ENCODE results near the gene CTNND2.

The CTNND2 gene

DNA sequence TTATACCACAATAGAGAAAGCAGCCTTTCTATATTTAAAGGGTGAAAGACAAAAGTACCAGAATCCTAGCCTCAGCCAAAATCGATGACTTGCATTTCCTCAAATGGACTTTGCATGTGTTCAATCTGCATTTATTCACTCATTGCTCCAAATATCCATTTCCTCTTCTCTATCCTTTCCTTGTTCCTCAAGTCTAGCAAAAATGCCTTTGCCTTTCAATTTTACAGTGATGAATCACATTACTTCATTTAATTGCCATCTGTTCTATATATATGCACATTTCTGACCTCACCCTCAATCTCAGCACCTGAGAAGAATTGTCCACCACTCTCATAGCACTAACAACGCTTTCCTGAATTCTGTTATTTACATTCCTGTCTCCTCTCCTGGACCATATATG lies 329.5 kb downstream of the CTNND2 start:
- DNase-seq (ENCODE audit: low read depth) = no peak
- no peak overlapping the region for H3K4me3 ChIP-seq (ENCODE audit: low read length)
- TF ChIP-seq, protein P1, sequence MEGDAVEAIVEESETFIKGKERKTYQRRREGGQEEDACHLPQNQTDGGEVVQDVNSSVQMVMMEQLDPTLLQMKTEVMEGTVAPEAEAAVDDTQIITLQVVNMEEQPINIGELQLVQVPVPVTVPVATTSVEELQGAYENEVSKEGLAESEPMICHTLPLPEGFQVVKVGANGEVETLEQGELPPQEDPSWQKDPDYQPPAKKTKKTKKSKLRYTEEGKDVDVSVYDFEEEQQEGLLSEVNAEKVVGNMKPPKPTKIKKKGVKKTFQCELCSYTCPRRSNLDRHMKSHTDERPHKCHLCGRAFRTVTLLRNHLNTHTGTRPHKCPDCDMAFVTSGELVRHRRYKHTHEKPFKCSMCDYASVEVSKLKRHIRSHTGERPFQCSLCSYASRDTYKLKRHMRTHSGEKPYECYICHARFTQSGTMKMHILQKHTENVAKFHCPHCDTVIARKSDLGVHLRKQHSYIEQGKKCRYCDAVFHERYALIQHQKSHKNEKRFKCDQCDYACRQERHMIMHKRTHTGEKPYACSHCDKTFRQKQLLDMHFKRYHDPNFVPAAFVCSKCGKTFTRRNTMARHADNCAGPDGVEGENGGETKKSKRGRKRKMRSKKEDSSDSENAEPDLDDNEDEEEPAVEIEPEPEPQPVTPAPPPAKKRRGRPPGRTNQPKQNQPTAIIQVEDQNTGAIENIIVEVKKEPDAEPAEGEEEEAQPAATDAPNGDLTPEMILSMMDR (conservative IDR thresholded peaks at IDR 0.05; ENCODE audit: low read depth, low read length) = no peak

DNA sequence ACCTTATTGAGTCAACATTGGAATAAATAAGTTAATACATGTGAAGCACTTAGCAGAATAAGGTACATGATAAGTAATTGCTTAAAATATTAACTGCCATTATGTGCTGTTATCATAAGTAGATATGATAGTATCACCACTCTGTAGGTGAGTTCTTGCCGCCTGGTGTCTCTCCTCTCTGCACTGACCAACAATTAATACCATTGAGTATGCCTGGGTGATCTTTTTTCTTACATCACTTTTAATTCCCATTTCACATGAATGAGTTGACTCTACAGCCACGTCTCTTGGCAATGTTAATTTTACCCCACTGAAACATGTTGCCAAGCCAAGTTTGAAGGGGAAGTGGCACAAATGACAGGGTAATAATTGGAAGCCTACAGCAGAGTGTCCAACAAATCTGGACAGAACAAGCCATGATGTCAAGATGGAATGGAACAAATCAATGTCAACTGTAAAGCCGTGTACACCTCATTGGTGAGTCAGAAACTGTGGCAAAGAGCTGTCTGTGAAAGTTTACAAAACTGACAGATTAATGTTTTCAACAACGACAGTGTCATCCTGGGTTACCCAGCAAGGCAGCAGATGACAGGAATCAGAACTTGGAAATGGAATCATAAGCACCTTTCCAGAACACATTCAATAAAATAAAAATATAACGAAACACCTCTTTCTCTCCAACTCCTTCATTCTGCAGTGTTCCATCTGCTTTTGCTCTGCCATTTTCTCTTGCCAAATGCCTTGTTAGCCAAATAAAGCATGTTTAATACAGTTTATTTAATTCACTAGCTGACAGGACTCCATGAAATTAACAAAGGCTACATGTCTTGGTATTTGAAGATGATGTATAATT lies 330.9 kb downstream of the CTNND2 start:
- no peak overlapping the region for H3K4me3 ChIP-seq (ENCODE audit: low read length)
- DNase-seq (ENCODE audit: low read depth) = no peak
- TF ChIP-seq, protein P1 (conservative IDR thresholded peaks at IDR 0.05; ENCODE audit: low read depth, low read length) = no peak

DNA sequence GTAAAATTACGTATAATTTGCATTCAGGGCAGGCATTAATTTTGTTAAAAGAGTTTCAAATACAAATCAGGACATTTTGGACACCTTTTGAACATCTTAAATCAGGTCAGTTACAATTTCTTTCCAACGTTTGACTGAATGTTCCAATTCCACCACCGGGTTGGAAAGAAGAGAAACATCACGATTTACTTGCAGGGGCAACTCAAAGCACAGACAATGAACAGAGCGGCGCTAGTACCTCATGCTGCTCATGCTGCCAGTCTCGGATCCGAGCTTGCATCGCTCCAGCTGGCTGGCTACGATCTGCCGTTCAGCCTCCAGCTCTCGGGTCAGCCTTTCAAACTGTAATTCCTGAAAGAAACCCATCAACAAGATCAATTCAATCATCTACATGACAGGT lies 339.5 kb downstream of the CTNND2 start:
- no peak for DNase-seq (ENCODE audit: low read depth)
- TF ChIP-seq, protein P1 (conservative IDR thresholded peaks at IDR 0.05; ENCODE audit: low read depth, low read length) = no peak
- no peak overlapping the region for H3K4me3 ChIP-seq (ENCODE audit: low read length)

DNA sequence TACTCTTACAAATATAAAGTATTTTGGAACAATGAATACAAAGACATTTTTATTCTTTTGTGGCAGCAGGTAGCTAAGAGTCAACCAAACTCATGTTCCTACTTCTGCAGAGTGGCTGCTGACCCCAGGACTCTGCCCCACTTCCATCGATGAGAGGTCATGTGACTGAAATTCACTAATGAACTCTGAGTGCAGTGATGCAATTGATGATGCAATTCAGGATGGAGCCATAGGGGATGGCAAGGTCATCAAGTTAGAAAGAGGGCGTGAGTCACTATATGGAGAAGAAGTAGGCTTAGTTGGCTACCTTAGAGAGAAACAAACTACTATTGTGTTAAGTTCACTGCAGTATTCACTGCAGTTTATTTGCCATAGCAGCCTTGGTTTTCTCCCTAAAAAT lies 340.4 kb downstream of the CTNND2 start:
- TF ChIP-seq, protein P1 (conservative IDR thresholded peaks at IDR 0.05; ENCODE audit: low read depth, low read length) = no peak
- DNase-seq (ENCODE audit: low read depth) = no peak
- no peak overlapping the region for H3K4me3 ChIP-seq (ENCODE audit: low read length)

DNA sequence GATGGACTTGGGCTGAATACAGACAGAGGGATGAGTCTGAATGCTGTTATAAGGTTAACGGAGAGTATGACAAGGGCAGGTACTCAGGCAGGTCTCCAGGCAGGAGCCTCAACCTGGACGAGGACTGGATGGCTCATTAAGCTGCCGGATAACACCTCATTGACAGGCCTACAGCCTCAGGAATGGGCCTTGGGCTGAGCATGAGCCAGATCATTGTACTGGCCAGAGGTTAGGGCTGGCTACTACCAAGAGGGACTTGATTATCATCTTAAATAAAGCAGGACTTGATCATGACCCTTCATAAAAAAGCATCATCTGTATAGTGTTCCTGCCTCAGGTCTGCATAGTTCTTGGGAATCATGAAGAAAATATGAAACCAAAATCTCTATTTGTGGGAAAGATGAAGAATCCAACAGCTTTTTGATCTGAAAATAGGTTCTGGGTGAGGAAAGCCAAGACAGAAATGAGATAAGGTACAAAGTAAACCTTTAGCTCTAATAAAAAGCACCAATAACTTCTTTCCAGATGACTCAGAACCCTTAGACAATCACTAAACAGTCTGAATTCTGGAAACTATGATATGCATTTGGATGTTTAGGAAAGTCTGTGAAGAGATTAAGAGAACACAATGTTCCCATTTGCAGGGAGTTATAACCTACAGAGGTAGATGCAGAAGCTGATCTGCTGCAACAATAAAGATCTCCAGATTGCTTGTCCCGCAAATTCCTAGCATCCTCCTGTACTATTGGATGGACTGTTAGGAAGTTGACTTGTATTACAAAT lies 343.1 kb downstream of the CTNND2 start:
- TF ChIP-seq, protein P1 (conservative IDR thresholded peaks at IDR 0.05; ENCODE audit: low read depth, low read length) = no peak
- no peak for DNase-seq (ENCODE audit: low read depth)
- H3K4me3 ChIP-seq (ENCODE audit: low read length) = no peak overlapping the region

DNA sequence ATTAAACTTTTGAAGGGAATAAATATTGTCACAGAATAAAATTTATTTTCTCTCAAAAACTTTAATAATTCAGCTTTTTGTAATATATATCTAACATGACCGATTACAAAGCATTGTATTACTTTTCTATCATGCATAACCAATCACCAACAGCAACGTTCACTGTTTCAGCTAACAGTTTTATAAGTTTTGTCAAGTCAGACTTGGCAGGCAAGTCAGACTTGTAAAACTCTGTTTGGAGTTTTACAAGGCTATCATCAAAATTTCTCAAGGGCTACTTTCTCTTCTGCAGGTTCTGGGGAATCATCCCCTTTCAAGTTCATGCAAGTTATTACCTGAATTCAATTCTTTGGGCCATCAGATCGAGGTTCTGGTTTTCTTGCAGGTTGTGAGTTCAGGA lies 347.2 kb downstream of the CTNND2 start:
- DNase-seq (ENCODE audit: low read depth) = no peak
- H3K4me3 ChIP-seq (ENCODE audit: low read length) = no peak overlapping the region
- TF ChIP-seq, protein P1 (conservative IDR thresholded peaks at IDR 0.05; ENCODE audit: low read depth, low read length) = no peak

Measured in retinal pigment epithelial cell (primary cell).